Activated CD8-positive, alpha-beta memory T cell treated with anti-CD3 and anti-CD28 coated beads, Interleukin-2, amount 50 U/mL, for 24 hours (primary cell): Measurements from ENCODE around the gene SLC48A1.

ENCODE experiments used
- DNase-seq: peaks from one replicate; pipeline ENCODE4 v3.0.0-alpha.2; 2020; ENCODE audit errors: extremely low read depth

Gene SLC48A1

GRCh38 chr12:47773062-47773857 lies at the start of gene SLC48A1:
Gene SLC48A1, plus strand, starts transcription at chr12:47773238. Its CDS starts 67 bp downstream, at chr12:47773305.
- no peak for DNase-seq

- no peak for DNase-seq
These were observed 47.8 kb upstream of the SLC48A1 start, which contains the start of gene ENDOU for GRCh38 chr12:47725091-47725772. Gene ENDOU, minus strand, starts transcription at chr12:47725490. Its CDS starts 77 bp downstream, at chr12:47725413.

- DNase-seq: no peak
These were observed 47.1 kb upstream of the SLC48A1 start for GRCh38 chr12:47725893-47726292.

- no peak for DNase-seq
These were observed 43.8 kb upstream of the SLC48A1 start for GRCh38 chr12:47729233-47729632.

DNA sequence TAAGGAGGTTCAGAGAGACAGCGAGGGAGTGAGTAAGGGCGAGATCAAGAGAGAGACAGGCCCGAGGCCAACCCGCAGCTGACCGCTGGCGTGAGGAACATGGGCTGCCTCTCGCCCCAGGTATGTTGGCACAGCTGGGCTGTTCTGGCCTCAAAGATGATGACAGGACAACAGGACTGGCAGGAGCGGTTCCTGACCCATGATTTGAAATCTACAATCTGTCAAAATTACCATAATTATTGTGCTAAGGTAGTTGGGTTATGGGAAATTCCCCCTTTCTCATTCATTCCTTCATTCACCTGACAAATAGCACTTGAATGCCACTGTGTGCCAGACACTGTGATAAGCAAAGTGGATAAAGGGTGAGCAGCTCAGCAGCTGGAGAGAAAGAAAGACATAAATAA lies 42.7 kb upstream of the SLC48A1 start:
- DNase-seq: no peak

- no peak for DNase-seq
These were observed 41.3 kb upstream of the SLC48A1 start for GRCh38 chr12:47731723-47732122.

- DNase-seq: no peak
These were observed 40.5 kb upstream of the SLC48A1 start for GRCh38 chr12:47732504-47732903.

GRCh38 chr12:47733142-47733541 lies 39.9 kb upstream of the SLC48A1 start:
- DNase-seq: no peak

GRCh38 chr12:47734725-47735480 lies 38.1 kb upstream of the SLC48A1 start:
- DNase-seq: no peak

GRCh38 chr12:47735649-47736048 lies 37.4 kb upstream of the SLC48A1 start:
- no peak for DNase-seq

- no peak for DNase-seq
These were observed 36.8 kb upstream of the SLC48A1 start for GRCh38 chr12:47736216-47736615.

DNA sequence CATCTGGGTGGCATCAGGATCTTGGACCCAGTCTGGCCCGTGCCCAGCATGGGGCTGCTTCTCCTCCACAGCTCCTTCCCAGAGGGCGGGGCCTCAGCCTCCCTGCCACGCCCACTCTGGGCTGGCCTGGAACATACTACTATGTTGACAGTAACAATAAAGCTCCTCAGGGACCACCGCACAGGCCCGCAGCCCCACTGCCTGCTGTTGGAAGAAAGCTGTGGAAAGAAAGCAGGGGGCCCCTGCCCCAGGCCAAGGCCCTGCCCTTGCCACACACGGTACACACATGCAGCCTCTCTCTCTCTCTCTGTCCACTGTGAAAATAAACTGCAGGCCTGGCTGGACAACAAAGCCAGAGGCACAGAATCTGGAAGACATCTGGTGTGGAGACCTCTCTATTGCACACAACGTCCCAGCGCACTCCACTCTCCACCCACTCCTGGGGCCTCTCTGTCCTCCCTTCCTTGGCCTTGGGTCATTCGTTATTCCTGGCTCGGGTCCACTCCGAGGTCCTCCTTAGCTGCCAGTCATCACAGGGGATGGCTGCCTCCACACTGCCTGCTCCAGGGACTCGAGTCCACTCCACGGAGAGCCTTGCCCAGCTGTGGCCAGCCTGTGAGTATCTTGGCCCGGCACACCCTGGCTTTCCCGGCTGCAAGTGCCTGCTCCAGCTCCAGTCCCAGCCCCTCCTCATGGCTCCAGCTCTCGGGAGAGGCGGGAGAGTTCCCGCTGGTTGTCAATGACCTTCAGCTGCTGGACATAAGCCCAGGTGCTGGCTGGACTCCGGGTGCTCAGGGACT lies 36.0 kb upstream of the SLC48A1 start:
- no peak for DNase-seq

DNA sequence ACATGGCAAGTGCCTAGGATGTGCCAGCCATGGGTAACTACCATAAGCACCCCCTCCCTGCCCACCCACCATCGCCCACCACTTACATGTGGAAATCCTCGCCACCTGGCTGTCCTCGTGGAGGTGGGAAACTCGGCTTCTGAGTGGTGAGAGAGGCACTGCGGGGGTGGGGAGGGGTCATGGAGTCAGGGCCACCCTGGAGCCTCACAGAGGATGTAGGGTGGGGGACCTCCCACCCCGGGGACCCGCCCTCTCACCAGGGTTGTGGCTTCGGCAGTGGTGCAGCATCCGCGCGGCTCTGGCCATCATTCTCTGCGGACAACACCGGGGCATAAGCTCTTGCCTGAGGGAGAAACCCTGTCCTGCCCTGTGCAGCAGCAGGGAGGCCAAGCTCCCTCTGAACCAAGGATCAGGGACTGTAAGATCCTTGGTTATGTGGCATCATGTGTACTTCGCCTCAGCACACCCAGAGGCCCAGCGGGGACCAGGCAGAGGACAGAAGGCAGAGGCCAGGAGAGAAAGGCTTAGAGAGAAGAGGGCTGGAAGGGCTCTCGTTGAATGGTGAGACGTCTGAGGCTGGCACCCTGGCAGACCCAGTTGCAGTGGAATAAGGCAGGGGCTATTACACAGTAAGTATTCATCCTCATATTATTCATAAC lies 35.0 kb upstream of the SLC48A1 start:
- DNase-seq: no peak

GRCh38 chr12:47739297-47739696 lies 33.7 kb upstream of the SLC48A1 start:
- no peak for DNase-seq

- no peak for DNase-seq
These were observed 33.1 kb upstream of the SLC48A1 start for GRCh38 chr12:47739979-47740378.

DNA sequence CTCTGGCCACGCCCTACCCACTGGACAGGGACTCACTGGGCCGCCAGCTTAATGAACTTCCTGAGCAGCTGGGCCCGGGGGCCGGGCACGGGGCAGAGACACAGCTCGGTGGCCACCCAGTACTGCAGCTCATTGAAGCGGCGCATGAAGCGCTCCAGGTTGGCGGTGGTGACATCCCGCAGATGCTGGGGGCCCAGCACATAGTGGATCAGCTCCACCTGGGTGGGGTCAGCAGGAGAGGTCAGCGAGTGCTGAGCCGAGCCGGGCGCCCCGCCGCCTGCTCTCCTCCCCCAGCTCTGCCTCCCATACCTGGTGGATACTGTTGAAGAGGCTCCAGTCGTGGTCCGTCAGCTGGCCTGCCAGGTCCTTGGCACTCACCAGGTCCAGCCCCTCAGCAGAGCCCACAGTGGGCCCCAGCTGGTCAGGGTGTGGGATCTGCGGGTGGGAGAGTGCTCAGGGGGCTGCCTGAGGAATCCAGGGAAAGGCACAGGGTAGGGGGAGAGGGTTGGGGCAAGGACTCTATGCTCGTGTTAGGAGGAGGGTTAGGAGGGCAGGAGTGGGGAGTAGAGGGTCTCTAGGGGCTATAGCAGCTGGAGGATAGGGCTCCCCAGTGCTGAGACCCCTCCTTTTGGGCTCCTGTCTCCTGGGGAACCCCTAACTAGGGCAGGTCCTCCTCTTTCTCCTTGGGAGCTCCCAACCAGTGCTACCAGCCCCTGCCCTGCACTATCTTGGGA lies 32.3 kb upstream of the SLC48A1 start:
- no peak for DNase-seq

- DNase-seq: no peak
These were observed 31.7 kb upstream of the SLC48A1 start for GRCh38 chr12:47741340-47741703.

DNA sequence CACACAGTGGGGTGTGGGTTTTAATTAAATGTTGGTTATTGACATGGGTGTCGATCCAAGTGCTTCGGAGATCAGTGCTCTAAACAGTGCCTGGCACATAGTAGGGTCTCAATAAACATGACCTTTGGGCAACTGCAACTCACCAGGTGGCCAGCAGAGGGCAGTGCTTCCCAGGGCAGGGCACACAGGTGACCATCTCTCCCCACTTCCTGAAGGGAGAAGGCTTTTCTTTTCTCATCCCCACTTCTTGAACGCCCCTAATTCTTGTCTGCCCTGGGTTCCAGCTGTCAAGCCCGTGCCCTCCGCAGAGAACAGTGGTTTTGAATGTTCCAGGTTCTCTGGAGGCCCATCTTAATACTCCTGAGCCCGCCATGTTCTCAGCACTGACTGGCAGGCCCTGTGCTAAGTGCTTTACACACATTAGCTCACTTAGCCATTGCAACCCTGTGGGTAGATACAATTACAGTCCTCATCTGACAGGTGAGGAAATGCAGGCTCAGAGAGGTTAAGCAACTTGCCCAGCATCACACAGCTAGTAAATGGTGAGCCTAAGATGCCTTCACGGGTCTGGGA lies 30.7 kb upstream of the SLC48A1 start:
- no peak for DNase-seq

DNA sequence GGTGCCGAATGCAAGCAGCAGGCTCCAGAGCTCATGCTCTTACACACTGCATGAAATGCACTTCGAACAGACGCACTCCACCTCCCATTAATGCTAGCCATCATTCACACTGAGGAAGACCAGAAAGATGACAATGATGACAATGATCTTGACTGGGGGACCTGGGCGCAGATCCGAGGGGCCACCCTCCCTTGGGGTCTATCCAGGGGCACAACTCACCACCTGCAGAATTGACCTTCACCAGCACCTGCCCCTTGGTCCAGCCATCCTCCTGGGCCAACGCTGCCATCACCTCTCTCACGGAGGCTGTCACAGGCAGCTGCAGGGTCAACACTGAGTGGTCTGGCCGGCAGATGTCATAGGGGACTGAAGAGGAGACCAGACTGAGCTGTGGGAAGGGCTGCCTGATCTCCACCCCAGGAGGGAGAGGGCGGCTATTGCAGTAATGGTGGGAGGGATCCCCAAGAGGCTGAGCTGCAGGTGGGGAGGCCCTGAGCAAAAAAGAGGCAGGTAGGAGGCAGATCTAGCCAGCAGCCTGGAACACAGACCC lies 29.7 kb upstream of the SLC48A1 start:
- no peak for DNase-seq
